Superior temporal gyrus (tissue), 1 donor: ENCODE measurements around the gene MALSU1.

ENCODE experiments used
- DNase-seq: peaks from one replicate; pipeline ENCODE4 v3.0.0-alpha.2; 2016; ENCODE audit errors: extremely low spot score

MALSU1 gene

GRCh38 chr7:23298885-23299769, at the start of gene MALSU1:
TSS of gene MALSU1 (plus strand) at chr7:23299339. CDS start at chr7:23299353, 14 bp downstream.
- DNase-seq = peak; percentile 99

GRCh38 chr7:23249486-23249885, 49.7 kb upstream of the MALSU1 start:
- DNase-seq = no peak

- no peak for DNase-seq
These were observed 45.0 kb upstream of the MALSU1 start for GRCh38 chr7:23254051-23254681.

GRCh38 chr7:23256731-23257130, 42.4 kb upstream of the MALSU1 start:
- no peak for DNase-seq

- no peak for DNase-seq
These were observed 38.8 kb upstream of the MALSU1 start for GRCh38 chr7:23260371-23260770.

GRCh38 chr7:23261843-23262452, 37.2 kb upstream of the MALSU1 start:
- peak; percentile 66 for DNase-seq

- no peak for DNase-seq
These were observed 34.2 kb upstream of the MALSU1 start for GRCh38 chr7:23264916-23265458.

- no peak for DNase-seq
These were observed 32.2 kb upstream of the MALSU1 start for GRCh38 chr7:23266918-23267317.

GRCh38 chr7:23267357-23267756, 31.8 kb upstream of the MALSU1 start:
- no peak for DNase-seq

- no peak for DNase-seq
These were observed 31.0 kb upstream of the MALSU1 start for GRCh38 chr7:23268167-23268566.

GRCh38 chr7:23268746-23269145, 30.4 kb upstream of the MALSU1 start:
- no peak for DNase-seq

GRCh38 chr7:23272275-23272674, 26.9 kb upstream of the MALSU1 start:
- no peak for DNase-seq

- DNase-seq = peak; percentile 43
These were observed 26.0 kb upstream of the MALSU1 start for GRCh38 chr7:23273141-23273599.

GRCh38 chr7:23275912-23276311, 23.2 kb upstream of the MALSU1 start:
- no peak for DNase-seq

GRCh38 chr7:23276376-23276775, 22.8 kb upstream of the MALSU1 start:
- DNase-seq = no peak

GRCh38 chr7:23276947-23277346, 22.2 kb upstream of the MALSU1 start:
- no peak for DNase-seq

- DNase-seq = peak; percentile 79
These were observed 21.7 kb upstream of the MALSU1 start for GRCh38 chr7:23277359-23277989.

- no peak for DNase-seq
These were observed 19.2 kb upstream of the MALSU1 start for GRCh38 chr7:23279819-23280525.

GRCh38 chr7:23283086-23283485, 16.1 kb upstream of the MALSU1 start:
- no peak for DNase-seq

- no peak for DNase-seq
These were observed 14.3 kb upstream of the MALSU1 start for GRCh38 chr7:23284871-23285270.
